Stimulated activated CD8-positive, alpha-beta memory T cell treated with anti-CD3 and anti-CD28 coated beads, Interleukin-12 subunit alpha, Interleukin-12 subunit beta, amount 100 ng/mL, for 24 hours (primary cell): Measurements from ENCODE around the gene PROS1.
"Not testable (repeated sequence)": the region's sequence is repeated elsewhere in the genome, so short reads cannot be mapped to it uniquely, and the experiment has no call there.

Source experiments
- DNase-seq: peaks from one replicate; pipeline ENCODE4 v3.0.0-alpha.2; 2020; ENCODE audit errors: extremely low read depth

The PROS1 gene

DNA sequence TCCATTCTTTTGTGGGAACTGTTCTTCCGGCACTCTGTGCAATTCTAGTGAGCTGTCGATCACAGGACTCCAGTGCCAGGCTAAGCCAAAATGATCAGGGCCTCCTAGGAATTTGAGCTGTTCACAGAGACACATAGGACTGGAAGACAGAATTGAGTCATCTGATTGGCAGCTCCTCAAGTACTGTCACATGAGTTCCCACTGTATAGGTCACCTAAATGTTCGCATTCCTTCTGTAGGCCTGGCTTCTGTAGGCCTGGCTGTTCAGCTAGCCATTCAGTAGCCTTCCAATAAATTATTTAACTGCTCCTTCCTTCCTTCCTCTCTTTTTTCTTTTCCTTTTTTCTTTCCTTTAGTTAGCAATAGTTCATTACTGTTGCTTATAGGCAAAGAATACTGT is 4.3 kb downstream of the PROS1 start:
- no peak for DNase-seq

DNA sequence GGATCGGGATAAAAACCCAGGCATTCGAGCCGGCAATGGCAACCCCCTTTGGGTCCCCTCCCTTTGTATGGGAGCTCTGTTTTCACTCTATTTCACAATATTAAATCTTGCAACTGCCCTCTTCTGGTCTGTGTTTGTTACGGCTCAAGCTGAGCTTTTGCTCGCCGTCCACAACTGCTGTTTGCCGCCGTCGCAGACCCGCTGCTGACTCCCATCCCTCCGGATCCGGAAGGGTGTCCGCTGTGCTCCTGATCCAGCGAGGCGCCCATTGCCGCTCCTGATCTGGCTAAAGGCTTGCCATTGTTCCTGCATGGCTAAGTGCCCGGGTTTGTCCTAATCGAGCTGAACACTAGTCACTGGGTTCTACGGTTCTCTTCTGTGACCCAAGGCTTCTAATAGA is 8.6 kb downstream of the PROS1 start:
- not testable (repeated sequence) for DNase-seq

DNA sequence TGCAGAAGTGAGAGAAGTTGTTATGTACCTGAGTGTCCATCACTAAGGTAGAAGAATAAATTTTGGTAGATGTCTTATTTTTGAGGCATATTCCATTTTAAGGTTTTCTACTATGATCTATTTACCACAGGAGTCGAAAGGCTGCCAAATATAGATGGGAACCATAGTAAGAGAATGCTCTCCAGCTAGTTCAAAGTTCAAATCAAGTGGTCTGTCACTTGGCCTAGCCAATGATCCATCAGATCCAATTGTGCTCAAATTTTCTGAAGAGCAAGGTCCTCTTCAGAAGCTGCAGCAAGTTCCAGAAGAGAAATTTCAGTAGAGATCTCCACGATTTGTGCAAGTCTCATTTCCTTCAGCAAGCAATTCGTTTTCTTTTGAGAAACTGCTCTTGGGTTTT is 10.9 kb downstream of the PROS1 start:
- DNase-seq: no peak

DNA sequence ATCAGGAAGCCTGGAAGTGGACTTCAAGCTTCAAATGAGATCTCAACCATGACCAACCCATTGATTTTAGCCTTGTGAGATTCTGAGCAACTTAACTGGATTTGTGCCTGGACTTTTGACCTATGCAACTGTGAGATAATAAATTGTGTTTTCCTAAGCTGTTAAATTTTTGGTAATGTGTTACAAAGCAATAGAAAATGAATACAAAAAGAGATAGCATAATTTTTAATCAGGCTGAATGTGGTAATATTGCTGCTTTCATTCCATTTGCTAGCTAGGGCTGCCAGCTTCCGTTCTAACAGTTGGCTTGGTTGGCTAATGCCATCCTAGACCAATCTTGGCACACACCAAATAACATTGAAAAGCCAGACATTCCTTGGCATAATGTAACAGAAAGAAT is 12.2 kb downstream of the PROS1 start:
- DNase-seq: no peak

DNA sequence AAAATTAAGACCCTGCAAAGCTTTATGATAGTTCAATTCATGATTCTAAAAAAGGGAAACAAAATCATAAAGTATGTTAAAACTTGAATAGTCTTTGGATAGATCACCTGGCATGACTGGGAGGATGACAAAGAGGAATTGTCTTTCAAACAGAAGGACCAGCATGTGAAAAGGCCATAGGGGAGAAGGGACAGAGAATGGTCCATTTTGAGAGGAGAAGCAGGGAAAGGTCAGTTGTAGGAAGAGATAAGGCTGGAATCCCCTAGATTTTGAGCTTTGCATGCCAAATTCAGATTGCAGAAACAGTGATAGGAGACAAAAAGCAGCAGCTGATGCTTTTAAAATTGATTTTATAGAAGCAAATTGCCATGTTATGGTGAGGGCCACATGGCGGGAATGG is 12.7 kb downstream of the PROS1 start:
- DNase-seq: no peak

DNA sequence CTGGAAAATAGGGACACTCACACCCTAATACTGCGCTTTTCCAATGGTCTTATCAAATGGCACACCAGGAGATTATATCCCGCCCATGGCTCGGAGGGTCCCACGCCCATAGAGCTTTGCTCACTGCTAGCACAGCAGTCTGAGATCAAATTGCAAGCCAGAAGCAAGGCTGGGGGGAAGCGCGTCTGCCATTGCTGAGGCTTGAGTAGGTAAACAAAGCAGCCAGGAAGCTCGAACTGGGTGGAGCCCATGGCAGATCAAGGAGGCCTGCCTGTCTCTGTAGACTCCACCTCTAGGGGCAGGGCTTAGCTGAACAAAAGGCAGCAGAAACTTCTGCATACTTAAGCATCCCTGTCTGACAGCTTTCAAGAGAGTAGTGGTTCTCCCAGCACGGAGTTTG is 23.7 kb downstream of the PROS1 start:
- DNase-seq: not testable (repeated sequence)

DNA sequence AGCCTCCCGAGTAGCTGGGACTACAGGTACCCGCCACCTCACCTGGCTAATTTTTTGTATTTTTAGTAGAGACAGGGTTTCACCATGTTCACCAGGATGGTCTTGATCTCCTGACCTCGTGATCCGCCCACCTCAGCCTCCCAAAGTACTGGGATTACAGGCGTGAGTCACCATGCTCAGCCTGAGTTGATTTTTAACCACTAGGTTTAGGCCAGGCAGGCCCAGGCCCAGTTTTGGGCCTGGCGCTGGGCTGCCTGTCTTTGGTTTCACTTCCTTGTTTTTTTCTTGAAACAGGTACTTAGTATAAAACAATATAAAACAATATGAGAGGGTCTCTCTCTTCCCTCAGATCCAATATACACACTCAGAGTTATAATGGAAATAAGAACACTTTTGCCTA is 36.2 kb downstream of the PROS1 start:
- not testable (repeated sequence) for DNase-seq

DNA sequence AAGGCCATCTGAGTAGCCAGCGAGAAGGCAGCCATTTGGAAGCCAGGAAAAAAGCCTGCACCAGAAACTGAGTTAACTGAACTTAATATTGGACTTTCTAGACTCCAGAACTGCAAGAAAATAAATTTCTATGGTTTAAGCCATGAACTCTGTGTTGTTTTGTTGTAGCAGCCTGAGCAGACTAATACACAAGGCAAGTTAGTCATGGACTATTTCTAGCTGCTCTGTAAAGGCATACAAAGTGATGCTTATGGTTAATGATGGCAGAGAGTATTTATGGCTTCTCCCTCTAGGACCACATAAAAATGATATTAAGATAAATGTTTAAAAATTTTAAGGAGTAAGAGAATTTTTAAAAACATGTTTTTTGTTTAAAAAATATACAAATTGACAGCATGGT is 37.1 kb downstream of the PROS1 start:
- DNase-seq: no peak

DNA sequence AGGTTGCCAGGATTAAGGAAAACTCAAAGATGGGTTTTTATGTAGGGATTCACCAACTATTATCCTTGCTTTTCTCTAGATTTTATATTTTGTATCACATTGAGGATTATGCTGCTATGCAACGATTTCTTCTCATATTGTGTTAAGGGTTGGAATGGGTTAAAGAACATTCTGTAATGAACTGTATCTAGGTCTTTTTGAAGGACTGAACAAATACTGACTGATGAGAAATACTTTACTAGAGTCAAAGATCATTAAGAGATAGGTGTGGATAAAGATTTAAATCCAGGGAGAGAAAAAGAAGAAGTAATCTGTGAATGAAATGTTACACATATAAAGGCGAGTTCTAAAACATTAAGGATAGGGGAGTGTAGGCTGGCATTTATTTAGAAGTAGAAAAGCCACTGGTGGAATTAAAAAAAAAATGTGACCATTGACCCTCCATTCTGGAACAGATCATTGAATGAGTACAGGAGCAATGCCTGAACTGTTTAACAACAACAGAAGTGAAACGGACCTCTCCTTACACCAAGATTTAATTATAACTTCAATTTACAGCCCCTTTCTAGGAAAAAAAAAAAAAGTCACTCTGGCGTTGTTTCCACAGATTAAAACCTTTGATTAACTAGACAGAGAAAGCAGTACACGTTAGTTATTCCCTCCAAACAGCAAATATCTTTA is 39.2 kb downstream of the PROS1 start:
- no peak for DNase-seq

DNA sequence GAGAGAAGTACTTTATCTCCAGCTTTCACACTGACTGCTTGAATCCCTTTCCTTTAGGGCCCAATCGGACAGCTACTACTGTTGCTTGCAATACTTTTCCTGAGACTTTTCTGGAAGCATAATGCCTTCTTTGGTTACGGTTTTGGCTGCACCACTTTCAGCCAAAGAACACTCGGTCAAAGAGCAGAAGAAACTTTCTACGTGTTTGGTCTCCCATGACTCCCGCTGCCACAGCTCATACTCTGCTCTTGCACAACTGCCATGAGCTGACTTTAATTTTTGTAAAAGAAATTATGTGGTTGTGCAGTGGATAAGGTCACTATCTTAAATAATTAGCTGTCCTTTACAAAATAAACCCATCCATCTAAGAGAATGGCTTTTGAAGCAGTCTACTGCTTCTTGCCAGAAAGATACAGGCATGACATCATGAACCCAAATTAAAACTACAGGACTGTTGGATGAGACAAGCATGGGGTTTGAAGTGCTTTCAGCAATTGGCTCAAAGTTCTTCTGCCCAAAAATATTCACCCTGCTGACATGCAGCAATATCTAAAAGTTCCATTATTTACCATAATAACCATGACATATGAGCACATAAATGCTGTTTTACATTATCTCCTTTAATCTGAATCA is 42.0 kb downstream of the PROS1 start:
- DNase-seq: no peak

DNA sequence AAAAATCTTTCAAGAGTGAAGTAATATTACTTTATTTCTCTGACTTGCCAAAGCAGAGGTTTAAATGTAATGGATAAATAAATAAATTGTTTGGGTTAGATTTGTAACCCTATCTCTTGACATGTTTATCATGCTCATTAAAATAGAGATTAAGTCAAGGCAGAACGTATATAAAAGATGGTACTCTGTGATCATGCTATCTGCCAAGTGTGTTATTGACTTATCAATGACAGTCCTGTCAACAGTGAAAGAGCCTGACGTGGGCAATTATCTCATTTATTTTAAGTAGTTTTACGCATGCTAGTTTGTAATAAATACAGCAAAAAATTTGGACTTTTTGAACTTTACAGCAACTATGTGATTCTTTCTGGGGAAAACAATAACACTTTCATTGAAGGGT is 43.7 kb downstream of the PROS1 start:
- no peak for DNase-seq

DNA sequence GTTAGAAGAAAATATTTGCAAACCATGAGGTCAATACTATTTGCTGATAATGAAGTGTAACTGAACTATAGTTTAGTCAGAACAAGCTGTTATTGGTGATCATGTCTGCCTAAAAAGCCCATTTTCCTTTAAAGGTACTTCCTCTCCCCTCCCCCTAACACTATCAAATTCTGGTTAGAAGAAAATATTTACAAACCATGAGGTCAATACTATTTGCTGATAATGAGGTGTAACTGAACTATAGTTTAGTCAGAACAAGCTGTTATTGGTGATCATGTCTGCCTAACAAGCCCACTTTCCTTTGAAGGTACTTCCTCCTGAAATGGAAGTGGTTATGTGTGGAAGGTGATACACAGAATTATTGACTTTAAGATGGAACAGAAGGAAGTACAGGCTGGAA is 46.9 kb downstream of the PROS1 start:
- DNase-seq: no peak

DNA sequence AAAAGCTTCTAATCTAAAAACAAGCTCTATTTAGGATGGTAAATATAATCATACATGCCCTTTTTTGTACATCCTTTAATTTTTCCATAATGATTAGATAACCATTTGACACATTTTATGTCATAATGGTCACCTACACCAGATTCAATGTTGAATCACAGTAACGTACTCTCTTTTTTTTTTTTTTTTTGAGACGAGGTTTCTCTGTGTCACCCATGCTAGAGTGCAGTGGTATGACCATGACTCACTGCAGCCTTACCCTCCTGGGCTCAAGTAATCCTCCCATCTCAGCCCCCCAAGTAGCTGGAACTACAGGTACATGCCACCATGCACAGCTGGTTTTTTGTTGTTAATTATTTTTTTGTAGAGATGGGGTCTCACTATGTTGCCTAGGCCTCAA is 49.2 kb downstream of the PROS1 start:
- DNase-seq: no peak

DNA sequence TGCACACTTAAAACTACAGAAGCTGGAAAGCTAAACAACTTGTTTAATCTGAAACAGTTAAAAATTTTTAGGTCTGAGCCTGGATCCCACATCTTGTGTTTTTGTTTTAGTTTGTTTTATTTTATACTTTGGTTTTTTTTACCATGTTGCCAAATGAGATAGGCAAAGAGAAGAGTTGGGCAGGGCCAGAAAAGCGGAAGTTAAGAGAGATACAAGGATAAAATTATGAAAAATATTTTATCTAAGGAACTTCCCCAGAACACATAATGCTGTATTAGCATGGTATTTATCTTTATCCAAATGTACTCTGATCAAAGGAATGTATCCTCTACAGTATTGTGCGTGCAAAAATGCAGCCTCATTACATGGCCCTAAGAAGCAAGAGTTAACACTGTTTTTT is 50.7 kb downstream of the PROS1 start:
- DNase-seq: no peak

DNA sequence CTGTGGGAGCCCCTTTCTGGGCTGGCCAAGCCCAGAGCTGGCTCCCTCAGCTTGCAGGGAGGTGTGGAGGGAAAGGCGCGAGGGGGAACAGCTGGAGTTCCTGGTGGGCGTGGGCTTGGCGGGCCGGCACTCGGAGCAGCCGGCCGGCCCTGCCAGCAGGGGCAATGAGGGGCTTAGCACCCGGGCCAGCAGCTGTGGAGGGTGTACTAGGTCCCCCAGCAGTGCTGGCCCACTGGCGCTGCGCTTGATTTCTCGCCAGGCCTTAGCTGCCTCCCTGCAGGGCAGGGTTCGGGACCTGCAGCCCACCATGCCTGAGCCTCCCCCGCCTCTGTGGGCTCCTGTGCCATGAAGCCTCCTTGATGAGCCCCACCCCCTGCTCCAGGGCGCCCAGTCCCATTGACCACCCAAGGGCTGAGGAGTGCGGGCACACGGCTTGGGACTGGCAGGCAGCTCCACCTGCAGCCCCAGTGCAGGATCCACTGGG is 56.1 kb downstream of the PROS1 start:
- not testable (repeated sequence) for DNase-seq

DNA sequence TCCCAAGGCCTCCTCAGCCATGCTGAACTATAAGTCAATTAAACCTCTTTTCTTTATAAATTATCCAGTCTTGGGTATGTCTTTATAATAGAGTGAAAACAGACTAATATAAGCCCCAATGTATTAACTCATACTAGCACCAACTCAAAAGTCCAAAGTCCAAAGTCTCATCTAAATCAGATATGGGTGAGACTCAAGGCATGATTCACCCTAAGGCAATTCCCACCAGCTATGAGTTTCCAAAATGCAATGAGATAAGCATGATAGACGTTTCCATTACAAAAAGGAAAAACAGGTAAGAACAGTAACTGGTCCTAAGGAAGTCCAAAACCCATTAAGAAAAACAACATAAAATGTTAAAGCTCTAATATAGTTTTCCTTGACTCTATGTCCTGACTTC is 60.1 kb downstream of the PROS1 start:
- not testable (repeated sequence) for DNase-seq

DNA sequence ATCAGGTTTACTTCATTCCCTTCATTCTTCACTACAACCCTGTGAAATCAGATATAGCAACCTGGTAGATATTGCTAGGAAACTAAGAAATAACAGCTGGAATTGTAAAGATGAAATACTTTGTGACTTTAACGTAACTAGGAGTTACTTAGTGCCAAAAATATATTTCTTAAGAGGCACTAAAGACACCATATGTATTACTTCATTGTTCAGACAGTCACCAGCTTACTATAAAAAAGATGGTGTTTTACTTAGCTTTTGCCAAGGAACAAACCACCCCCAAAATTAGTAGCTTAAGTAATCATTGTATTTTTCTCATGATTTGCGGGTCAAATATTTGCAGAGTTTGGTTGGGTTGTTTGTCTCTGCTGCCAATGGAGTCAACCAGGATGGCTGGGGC is 62.5 kb downstream of the PROS1 start:
- DNase-seq: no peak

DNA sequence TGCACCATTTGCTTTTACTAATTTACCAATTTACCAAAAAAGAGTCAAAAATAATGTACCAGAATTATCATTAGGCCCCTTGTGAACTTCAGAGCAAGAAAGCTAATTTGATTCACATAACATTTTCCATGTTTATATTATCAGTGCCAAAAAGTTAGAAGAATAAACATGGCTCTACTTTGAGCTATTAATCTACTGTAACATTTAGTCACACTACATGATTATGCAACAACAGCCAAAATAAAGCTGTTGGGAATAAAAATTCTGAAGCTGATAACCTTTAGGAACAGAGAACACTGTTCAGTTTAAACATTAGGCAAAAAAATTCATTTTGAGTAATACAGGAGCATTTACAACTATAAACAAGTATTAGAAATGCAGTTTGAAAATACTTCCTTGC is 63.6 kb downstream of the PROS1 start:
- no peak for DNase-seq

DNA sequence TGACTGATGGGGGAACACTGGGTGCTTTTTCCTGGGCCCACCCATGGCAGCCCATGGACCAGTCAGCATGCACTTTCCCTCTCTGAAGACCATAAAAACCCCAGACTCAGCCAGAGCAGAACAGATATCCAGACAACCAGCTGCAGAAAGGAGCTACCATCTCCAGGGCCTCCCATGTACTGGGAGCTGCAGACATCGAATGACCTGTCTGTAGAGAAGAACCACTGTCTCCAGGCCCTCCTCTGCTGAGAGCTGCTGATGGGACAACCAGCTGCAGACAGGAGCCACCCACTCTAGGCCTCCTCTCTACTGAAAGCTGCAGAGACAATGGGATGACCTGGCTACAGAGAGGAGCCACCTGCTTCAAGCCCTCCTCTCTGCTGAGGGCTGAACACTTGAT is 66.6 kb downstream of the PROS1 start:
- DNase-seq: no peak

DNA sequence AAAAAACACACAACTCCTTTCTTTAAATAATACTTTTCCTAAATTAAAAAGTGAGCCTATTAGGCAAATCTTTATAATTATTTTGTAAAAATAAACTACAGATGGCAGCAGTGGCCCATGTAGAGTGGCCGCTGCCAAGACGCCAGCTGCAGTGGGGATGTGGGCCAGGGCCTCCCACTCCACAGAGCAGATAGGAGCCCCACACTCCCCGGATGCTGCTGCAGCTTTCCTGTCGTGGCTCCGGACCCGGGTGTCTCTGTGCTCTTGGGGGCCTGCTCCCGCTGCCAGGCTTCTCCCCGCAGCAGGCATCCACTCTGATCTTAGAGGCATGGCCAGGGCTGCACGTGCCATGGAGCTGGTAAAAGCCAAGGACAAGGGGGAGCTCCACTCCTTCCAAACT is 67.5 kb downstream of the PROS1 start:
- no peak for DNase-seq

DNA sequence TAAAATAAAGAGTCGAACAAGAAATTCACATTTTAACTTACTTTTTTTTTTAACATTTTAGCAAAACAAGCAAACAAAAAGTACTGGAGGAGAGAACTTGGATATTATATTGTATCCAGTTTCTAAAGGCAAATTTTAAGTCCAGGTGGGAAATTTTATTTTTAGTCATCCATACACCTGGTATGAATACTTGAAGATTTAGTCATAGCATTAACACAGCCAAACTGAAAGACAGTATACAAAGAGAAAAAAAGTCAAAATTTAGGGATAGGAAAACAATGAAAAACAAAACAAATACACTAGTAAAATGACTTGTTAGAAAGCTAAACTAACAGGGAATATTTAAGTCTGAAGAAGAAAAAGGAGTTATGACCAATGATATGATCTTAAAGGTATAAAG is 69.1 kb downstream of the PROS1 start:
- no peak for DNase-seq

DNA sequence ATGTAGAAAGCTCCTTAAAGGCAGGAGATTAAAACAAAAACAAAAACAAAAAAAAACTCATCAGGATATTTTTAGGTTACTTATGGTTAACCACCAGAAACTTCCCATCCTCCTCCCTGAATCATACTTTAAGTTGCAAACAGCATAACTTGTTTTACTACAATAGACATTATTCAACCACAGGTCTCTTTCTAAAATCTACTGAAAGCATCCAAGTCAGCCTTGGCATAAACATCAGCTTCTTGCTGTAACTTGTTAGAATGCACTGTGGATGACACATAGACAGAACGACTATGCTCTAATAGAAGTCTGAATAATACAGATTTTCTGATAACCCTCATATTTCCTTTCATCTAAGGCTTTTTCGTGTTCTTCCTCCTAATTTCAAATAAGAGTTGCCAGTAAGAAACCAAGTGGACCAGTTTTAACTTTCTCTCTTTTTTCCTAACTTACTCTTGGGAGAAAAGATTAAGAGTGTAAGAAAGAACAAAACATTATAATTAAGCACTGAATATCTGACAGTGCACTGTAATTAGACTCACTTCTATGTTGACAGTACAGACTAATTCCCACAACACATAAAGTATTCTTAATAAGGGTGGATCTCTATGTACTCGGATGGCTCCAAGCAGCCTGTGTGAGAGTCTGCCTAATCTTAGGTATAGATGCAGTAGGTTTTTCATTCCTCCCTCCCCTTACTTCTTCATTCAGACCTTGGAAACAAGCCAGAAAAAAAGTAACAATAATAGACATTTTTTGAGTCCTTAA is 95.3 kb downstream of the PROS1 start:
- not testable (repeated sequence) for DNase-seq

DNA sequence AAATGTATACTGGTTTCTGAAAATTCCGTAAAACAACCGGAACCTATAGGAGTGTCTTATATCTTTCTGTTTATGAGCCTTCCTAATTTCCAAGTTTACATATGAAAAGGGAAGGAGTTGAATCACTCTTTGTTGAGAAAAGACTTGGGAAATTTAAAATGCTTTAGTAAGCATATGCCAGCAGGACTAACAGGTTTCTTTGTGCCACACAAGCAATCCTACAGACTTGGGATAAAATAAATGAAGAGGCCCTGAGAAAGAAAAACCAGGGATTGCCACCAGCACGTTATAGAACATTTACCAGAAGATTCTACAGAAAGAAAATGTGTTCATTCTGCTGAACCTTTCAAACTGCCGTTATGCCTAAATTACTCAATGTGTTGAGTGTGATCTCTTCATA is 96.3 kb downstream of the PROS1 start:
- DNase-seq: not testable (repeated sequence)
